M059J (cell line): ENCODE measurements around the gene HPSE. TPM values are rescaled to one million over a fixed set of nuclear protein-coding genes. Genes with fewer than 3 reads are reported as not detected.
"Not testable (repeated sequence)": the region's sequence is repeated elsewhere in the genome, so short reads cannot be mapped to it uniquely, and the experiment has no call there.

Experiments
- DNase-seq: peaks from one replicate; pipeline ENCODE4 v3.0.0-alpha.2; 2012; ENCODE audit warnings: low read depth
- total RNA-seq: library from RNA; depleted of rRNA; stranded (reverse); fragments of >200 nt; shearing (Covaris generic); gene quantifications from 2 replicates; pipeline ENCODE4 v1.2.3, GENCODE V29; 2014

The HPSE gene
- total RNA-seq, 1 experiment from 2014 or later: 7.6 TPM

- DNase-seq: no peak
Observed at GRCh38 chr4:83335701-83336100, 1.1 kb upstream of the HPSE start.

GRCh38 chr4:83331956-83332355 lies 2.7 kb downstream of the HPSE start:
- no peak for DNase-seq

GRCh38 chr4:83329521-83330110 lies 5.0 kb downstream of the HPSE start:
- no peak for DNase-seq

GRCh38 chr4:83328521-83329187 lies 6.0 kb downstream of the HPSE start:
- no peak for DNase-seq

- DNase-seq: no peak
Observed at GRCh38 chr4:83326546-83326945, 8.1 kb downstream of the HPSE start.

- not testable (repeated sequence) for DNase-seq
Observed at GRCh38 chr4:83325306-83325705, 9.3 kb downstream of the HPSE start.

GRCh38 chr4:83323136-83323535 lies 11.5 kb downstream of the HPSE start:
- no peak for DNase-seq

- DNase-seq: peak; percentile 43
Observed at GRCh38 chr4:83320548-83320947, 14.1 kb downstream of the HPSE start.

GRCh38 chr4:83318666-83319065 lies 16.0 kb downstream of the HPSE start:
- DNase-seq: no peak

- DNase-seq: no peak
Observed at GRCh38 chr4:83317671-83318070, 17.0 kb downstream of the HPSE start.

- no peak for DNase-seq
Observed at GRCh38 chr4:83316459-83317165, 18.0 kb downstream of the HPSE start.

- DNase-seq: no peak
Observed at GRCh38 chr4:83315341-83315870, 19.2 kb downstream of the HPSE start.

GRCh38 chr4:83308672-83309071 lies 26.0 kb downstream of the HPSE start:
- no peak for DNase-seq

- DNase-seq: no peak
Observed at GRCh38 chr4:83307920-83308319, 26.7 kb downstream of the HPSE start.

- no peak for DNase-seq
Observed at GRCh38 chr4:83305187-83305586, 29.5 kb downstream of the HPSE start.

GRCh38 chr4:83297548-83298260 lies 36.9 kb downstream of the HPSE start:
- no peak for DNase-seq

- DNase-seq: no peak
Observed at GRCh38 chr4:83293305-83294046, 41.2 kb downstream of the HPSE start.

- not testable (repeated sequence) for DNase-seq
Observed at GRCh38 chr4:83290059-83290774, 44.4 kb downstream of the HPSE start.

GRCh38 chr4:83288381-83288780 lies 46.3 kb downstream of the HPSE start:
- DNase-seq: not testable (repeated sequence)

GRCh38 chr4:83285055-83285407 lies 49.6 kb downstream of the HPSE start:
- peak; percentile 69 for DNase-seq
